Uterus (tissue), 2 donors: ENCODE measurements around the gene PPARGC1A.

ENCODE experiments used
- POLR2A ChIP-seq, 2 donors: fragments of 450-650 bp; IDR thresholded peaks; one replicate each; pipeline ENCODE4 v1.6.1; 2016; ENCODE audit warnings: antibody characterized with exemption in 2 of 2, mild to moderate bottlenecking in 1 of 2, moderate library complexity in 1 of 2
- TF ChIP-seq, protein P1 (sequence below), 4 experiments: fragments of 200-600 bp in 2 of 4; fragments of 450-650 bp in 2 of 4; sonication (generic) in 2 of 4; IDR thresholded peaks; one replicate each; pipeline ENCODE4 v1.5.1; 2016 to 2019; ENCODE audit warnings: antibody characterized with exemption in 4 of 4, mild to moderate bottlenecking in 2 of 4, moderate library complexity in 1 of 4

- no peak for TF ChIP-seq POLR2A (IDR thresholded peaks at IDR 0.05)
- TF ChIP-seq, protein P1, sequence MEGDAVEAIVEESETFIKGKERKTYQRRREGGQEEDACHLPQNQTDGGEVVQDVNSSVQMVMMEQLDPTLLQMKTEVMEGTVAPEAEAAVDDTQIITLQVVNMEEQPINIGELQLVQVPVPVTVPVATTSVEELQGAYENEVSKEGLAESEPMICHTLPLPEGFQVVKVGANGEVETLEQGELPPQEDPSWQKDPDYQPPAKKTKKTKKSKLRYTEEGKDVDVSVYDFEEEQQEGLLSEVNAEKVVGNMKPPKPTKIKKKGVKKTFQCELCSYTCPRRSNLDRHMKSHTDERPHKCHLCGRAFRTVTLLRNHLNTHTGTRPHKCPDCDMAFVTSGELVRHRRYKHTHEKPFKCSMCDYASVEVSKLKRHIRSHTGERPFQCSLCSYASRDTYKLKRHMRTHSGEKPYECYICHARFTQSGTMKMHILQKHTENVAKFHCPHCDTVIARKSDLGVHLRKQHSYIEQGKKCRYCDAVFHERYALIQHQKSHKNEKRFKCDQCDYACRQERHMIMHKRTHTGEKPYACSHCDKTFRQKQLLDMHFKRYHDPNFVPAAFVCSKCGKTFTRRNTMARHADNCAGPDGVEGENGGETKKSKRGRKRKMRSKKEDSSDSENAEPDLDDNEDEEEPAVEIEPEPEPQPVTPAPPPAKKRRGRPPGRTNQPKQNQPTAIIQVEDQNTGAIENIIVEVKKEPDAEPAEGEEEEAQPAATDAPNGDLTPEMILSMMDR (IDR thresholded peaks at IDR 0.05) = no peak
These were observed 41.6 kb upstream of the PPARGC1A start for GRCh38 chr4:23931489-23931830.
